SK-N-SH (cell line): ENCODE measurements around the gene GPR179. TPM values are rescaled to one million over a fixed set of nuclear protein-coding genes. Genes with fewer than 3 reads are reported as not detected.

Experiments used
- CTCF ChIA-PET: fragments of 300-600, 350-600 bp; formaldehyde crosslinking; extraction: SDS; loops from one replicate; lab custom pipeline; 2021; lab: Yijun Ruan, JAX
- POLR2A ChIA-PET: fragments of 350-600 bp; sonication (Branson Sonifier 250); formaldehyde crosslinking; extraction: SDS; loops from one replicate; lab custom pipeline; 2020; ENCODE audit warnings: antibody characterized with exemption, inconsistent platforms; lab: Yijun Ruan, JAX
- DNase-seq: peaks from one replicate; pipeline ENCODE4 v3.0.0; 2012
- H2AFZ ChIP-seq: fragments of 200-600 bp; sonication (generic); 2 replicates; pipeline ENCODE4 v1.8.1; 2016; ENCODE audit warnings: antibody characterized with exemption, mild to moderate bottlenecking, low read depth
- H3F3A ChIP-seq: fragments of 200-600 bp; sonication (generic); replicated peaks from 2 replicates; pipeline ENCODE3; 2016; ENCODE audit warnings: antibody characterized with exemption, mild to moderate bottlenecking; ENCODE audit not compliant: insufficient read depth
- H3K27ac ChIP-seq, 2 experiments: fragments of 200-500 bp in 1 of 2; fragments of 200-600 bp in 1 of 2; sonication (Bioruptor generic) in 1 of 2; sonication (generic), shearing (Covaris generic) in 1 of 2; 2 replicates each; pipeline versions ENCODE4 v1.5.1 to v1.6.1; 2014 to 2016; ENCODE audit warnings: low read depth in 2 of 2, inconsistent platforms in 1 of 2, low read length in 1 of 2, mild to moderate bottlenecking in 1 of 2, mixed read lengths in 1 of 2
- H3K27me3 ChIP-seq: fragments of 200-600 bp; sonication (generic), shearing (Covaris generic); 2 replicates; pipeline ENCODE4 v1.6.1; 2016; ENCODE audit warnings: mixed run types; ENCODE audit not compliant: insufficient read depth
- H3K36me3 ChIP-seq, 2 experiments: fragments of 200-500 bp in 1 of 2; fragments of 200-600 bp in 1 of 2; sonication (Bioruptor generic) in 1 of 2; sonication (generic) in 1 of 2; replicated peaks in 1 of 2; 2 replicates each; pipeline versions ENCODE3 to v1.5.1; 2014 to 2016; ENCODE audit warnings: low read length in 1 of 2, mild to moderate bottlenecking in 1 of 2; ENCODE audit not compliant: insufficient read depth in 2 of 2, control insufficient read depth in 1 of 2
- H3K4me1 ChIP-seq, 2 experiments: fragments of 200-500 bp in 1 of 2; fragments of 200-600 bp in 1 of 2; sonication (Bioruptor generic) in 1 of 2; sonication (generic), shearing (Covaris generic) in 1 of 2; 2 replicates each; pipeline versions ENCODE4 v1.5.1 to v1.6.1; 2014 to 2016; ENCODE audit warnings: low read depth in 1 of 2, low read length in 1 of 2, mixed run types in 1 of 2; ENCODE audit not compliant: insufficient read depth in 2 of 2, control insufficient read depth in 1 of 2
- H3K4me2 ChIP-seq: fragments of 200-600 bp; sonication (generic), shearing (Covaris generic); 2 replicates; pipeline ENCODE4 v1.6.1; 2017; ENCODE audit warnings: mixed run types
- H3K4me3 ChIP-seq, 2 experiments: fragments of 200-500 bp in 1 of 2; fragments of 200-600 bp in 1 of 2; sonication (Bioruptor generic) in 1 of 2; sonication (generic), shearing (Covaris generic) in 1 of 2; 2 replicates each; pipeline versions ENCODE4 v1.5.1 to v1.8.1; 2014 to 2016; ENCODE audit warnings: low read depth in 2 of 2, inconsistent platforms in 1 of 2, low read length in 1 of 2, mild to moderate bottlenecking in 1 of 2, mixed read lengths in 1 of 2, moderate library complexity in 1 of 2
- H3K79me2 ChIP-seq: fragments of 200-600 bp; sonication (generic); 2 replicates; pipeline ENCODE4 v1.8.1; 2017; ENCODE audit warnings: mild to moderate bottlenecking; ENCODE audit not compliant: insufficient read depth
- H3K9ac ChIP-seq: fragments of 200-600 bp; sonication (generic); 2 replicates; pipeline ENCODE4 v1.6.1; 2017; ENCODE audit warnings: mixed run types
- H3K9me2 ChIP-seq: fragments of 200-600 bp; sonication (generic); 2 replicates; pipeline ENCODE4 v1.6.1; 2017; ENCODE audit warnings: mixed run types
- H3K9me3 ChIP-seq: fragments of 200-600 bp; sonication (generic); 2 replicates; pipeline ENCODE4 v1.6.1; 2017; ENCODE audit warnings: mixed run types, mild to moderate bottlenecking, moderate library complexity
- H4K20me1 ChIP-seq: fragments of 200-600 bp; sonication (generic); 2 replicates; pipeline ENCODE4 v1.6.1; 2017; ENCODE audit warnings: mild to moderate bottlenecking, mixed run types; ENCODE audit not compliant: insufficient read depth
- CTCF ChIP-seq: fragments of 200-600 bp; sonication (generic); IDR thresholded peaks from 2 replicates; pipeline ENCODE4 v1.6.1; 2017; ENCODE audit warnings: antibody characterized with exemption, mild to moderate bottlenecking, moderate library complexity
- EP300 ChIP-seq, 2 experiments: IDR thresholded peaks; 2 replicates each; pipeline versions ENCODE4 v1.4.0 to v1.6.1; 2012; ENCODE audit warnings: borderline replicate concordance in 1 of 2, low read depth in 1 of 2, low read length in 1 of 2
- FOXJ3 ChIP-seq: sonication (generic); formaldehyde crosslinking; IDR thresholded peaks from 2 replicates; pipeline ENCODE4 v1.5.1; 2020; ENCODE audit warnings: mild to moderate bottlenecking, missing genetic modification reagents
- FOXM1 ChIP-seq: IDR thresholded peaks from 2 replicates; pipeline ENCODE4 v1.4.0; 2012; ENCODE audit warnings: low read depth, mild to moderate bottlenecking
- GABPA ChIP-seq: IDR thresholded peaks from 2 replicates; pipeline ENCODE4 v1.4.0; 2012; ENCODE audit warnings: low read depth, mild to moderate bottlenecking
- GATA2 ChIP-seq: sonication (generic); formaldehyde crosslinking; IDR thresholded peaks from 2 replicates; pipeline ENCODE4 v1.5.0; 2020; ENCODE audit warnings: mild to moderate bottlenecking, missing genetic modification reagents
- MXI1 ChIP-seq: IDR thresholded peaks from 2 replicates; pipeline ENCODE4 v1.6.1; 2012; ENCODE audit warnings: mild to moderate bottlenecking, low read depth, low read length, improper control_type of control experiment
- NFIC ChIP-seq: IDR thresholded peaks from 2 replicates; pipeline ENCODE4 v1.4.0; 2012; ENCODE audit warnings: borderline replicate concordance
- RCOR1 ChIP-seq: fragments of 150-350 bp; IDR thresholded peaks from 2 replicates; pipeline ENCODE4 v1.6.1; 2017; ENCODE audit warnings: antibody characterized with exemption, low read length
- SIN3A ChIP-seq: IDR thresholded peaks from 2 replicates; pipeline ENCODE4 v1.6.1; 2012; ENCODE audit warnings: low read depth, mild to moderate bottlenecking, low read length, moderate library complexity, borderline replicate concordance
- TAF1 ChIP-seq: IDR thresholded peaks from 2 replicates; pipeline ENCODE4 v1.6.1; 2012; ENCODE audit warnings: low read depth, mild to moderate bottlenecking, low read length, moderate library complexity, borderline replicate concordance
- WGBS: methylation state at CpG from one replicate; pipeline ENCODE4 v1.1.6; 2017; ENCODE audit warnings: low lambda C conversion rate; 5-methylcytosine and 5-hydroxymethylcytosine counted together
- polyA plus RNA-seq, 3 experiments: library from polyadenylated mRNA; depleted of rRNA; stranded (reverse); fragments of >200 nt; gene quantifications; 2 replicates each; pipeline ENCODE4 v1.2.3, GENCODE V29; 2012
- TF ChIP-seq, protein P1 (sequence below): IDR thresholded peaks from 2 replicates; pipeline ENCODE4 v1.6.1; 2012; ENCODE audit warnings: mild to moderate bottlenecking, low read depth, low read length, moderate library complexity

The GPR179 gene
- polyA plus RNA-seq, 1 of the 3 experiments (the other 2 are of a cell fraction), result 0.02 TPM

GRCh38 chr17:38325221-38325851 is 18.4 kb downstream of the GPR179 start:
- POLR2A ChIA-PET, result interaction anchor here (1.0 kb wide), 1 partner anchor 16 kb away, joined by 3 read pairs; no protein-coding TSS in a partner anchor
- Histone ChIP-seq H4K20me1 (no peaks in the 10 kb centered on the region), H3F3A (no peaks in the 10 kb centered on the region), H3K9ac (no peak overlapping the region), H3K9me2 (no peaks in the 10 kb centered on the region), H3K36me3 (peaks cover 9 to 17% of the 10 kb centered on the region in 2 experiments)
- no peak for TF ChIP-seq NFIC
- no peak for TF ChIP-seq GABPA
- peak; percentile 63 for TF ChIP-seq FOXJ3 (CRISPR knock-in tag)
- no peak for TF ChIP-seq RCOR1
- TF ChIP-seq FOXM1, result no peak
- TF ChIP-seq MXI1, result peak; percentile 44; the same call in 1 of the 2 replicates
- TF ChIP-seq SIN3A, result no peak
- peak in 1 of 2 experiments; percentile 37; a peak in 1 of 4 replicates for TF ChIP-seq EP300 (IDR thresholded peaks at IDR 0.05; ENCODE audit: borderline replicate concordance in 1 of 2, low read depth in 1 of 2, low read length in 1 of 2)
- peak; percentile 84 for TF ChIP-seq GATA2
- no peak for TF ChIP-seq TAF1
- TF ChIP-seq, protein P1, sequence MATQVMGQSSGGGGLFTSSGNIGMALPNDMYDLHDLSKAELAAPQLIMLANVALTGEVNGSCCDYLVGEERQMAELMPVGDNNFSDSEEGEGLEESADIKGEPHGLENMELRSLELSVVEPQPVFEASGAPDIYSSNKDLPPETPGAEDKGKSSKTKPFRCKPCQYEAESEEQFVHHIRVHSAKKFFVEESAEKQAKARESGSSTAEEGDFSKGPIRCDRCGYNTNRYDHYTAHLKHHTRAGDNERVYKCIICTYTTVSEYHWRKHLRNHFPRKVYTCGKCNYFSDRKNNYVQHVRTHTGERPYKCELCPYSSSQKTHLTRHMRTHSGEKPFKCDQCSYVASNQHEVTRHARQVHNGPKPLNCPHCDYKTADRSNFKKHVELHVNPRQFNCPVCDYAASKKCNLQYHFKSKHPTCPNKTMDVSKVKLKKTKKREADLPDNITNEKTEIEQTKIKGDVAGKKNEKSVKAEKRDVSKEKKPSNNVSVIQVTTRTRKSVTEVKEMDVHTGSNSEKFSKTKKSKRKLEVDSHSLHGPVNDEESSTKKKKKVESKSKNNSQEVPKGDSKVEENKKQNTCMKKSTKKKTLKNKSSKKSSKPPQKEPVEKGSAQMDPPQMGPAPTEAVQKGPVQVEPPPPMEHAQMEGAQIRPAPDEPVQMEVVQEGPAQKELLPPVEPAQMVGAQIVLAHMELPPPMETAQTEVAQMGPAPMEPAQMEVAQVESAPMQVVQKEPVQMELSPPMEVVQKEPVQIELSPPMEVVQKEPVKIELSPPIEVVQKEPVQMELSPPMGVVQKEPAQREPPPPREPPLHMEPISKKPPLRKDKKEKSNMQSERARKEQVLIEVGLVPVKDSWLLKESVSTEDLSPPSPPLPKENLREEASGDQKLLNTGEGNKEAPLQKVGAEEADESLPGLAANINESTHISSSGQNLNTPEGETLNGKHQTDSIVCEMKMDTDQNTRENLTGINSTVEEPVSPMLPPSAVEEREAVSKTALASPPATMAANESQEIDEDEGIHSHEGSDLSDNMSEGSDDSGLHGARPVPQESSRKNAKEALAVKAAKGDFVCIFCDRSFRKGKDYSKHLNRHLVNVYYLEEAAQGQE, result no peak
- no peak for TF ChIP-seq CTCF
- TF ChIP-seq, all 33 proteins: peak for 4
- Histone ChIP-seq H3K4me3 (no peak overlapping the region), H3K4me2 (no peak overlapping the region), H3K79me2 (no peaks in the 10 kb centered on the region), H2AFZ (no peak overlapping the region), H3K27ac (peak overlapping the region in 1 of 2 experiments; percentile 48; a peak in 2 of 4 replicates), H3K9me3 (no peaks in the 10 kb centered on the region), H3K27me3 (no peaks in the 10 kb centered on the region), H3K4me1 (peaks cover 0 to 30% of the 10 kb centered on the region in 2 experiments; a peak in 2 of 4 replicates)
- CTCF ChIA-PET, result interaction anchor here (0.9 to 23.5 kb wide), 5 partner anchors 8 to 282 kb away, joined by 3 to 303 read pairs (median 6); partner anchors contain the start of genes GPR179 and SOCS7
- WGBS, result 70% methylated on average over 5 of the region's 5 CpGs
- peak; percentile 51 for DNase-seq
